Measurements from ENCODE around the gene GAGE10. TPM values are rescaled to one million over a fixed set of nuclear protein-coding genes. Genes with fewer than 3 reads are reported as not detected.
"Not testable (repeated sequence)": the region's sequence is repeated elsewhere in the genome, so short reads cannot be mapped to it uniquely, and the experiment has no call there.

Gene GAGE10
- total RNA-seq, 1 experiment from 2014 or later, result not detected

GRCh38 chrX:49322266-49322665 lies 18.8 kb downstream of the GAGE10 start:
- DNase-seq (ENCODE audit: low read depth), result not testable (repeated sequence)

GRCh38 chrX:49323735-49324134 lies 20.3 kb downstream of the GAGE10 start:
- DNase-seq (ENCODE audit: low read depth), result not testable (repeated sequence)

- DNase-seq (ENCODE audit: low read depth), result not testable (repeated sequence)
Observed at GRCh38 chrX:49330421-49330820, 27.0 kb downstream of the GAGE10 start.

- DNase-seq (ENCODE audit: low read depth), result not testable (repeated sequence)
Observed at GRCh38 chrX:49331282-49331681, 27.8 kb downstream of the GAGE10 start, which contains the start of gene GAGE13. Gene GAGE13 (plus strand): TSS chrX:49331582. CDS start chrX:49332738, 1,156 bp downstream.

- DNase-seq (ENCODE audit: low read depth), result not testable (repeated sequence)
Observed at GRCh38 chrX:49331841-49332240, 28.4 kb downstream of the GAGE10 start.

- not testable (repeated sequence) for DNase-seq (ENCODE audit: low read depth)
Observed at GRCh38 chrX:49341449-49341848, 38.0 kb downstream of the GAGE10 start.

- not testable (repeated sequence) for DNase-seq (ENCODE audit: low read depth)
Observed at GRCh38 chrX:49344496-49345175, 41.2 kb downstream of the GAGE10 start.

- not testable (repeated sequence) for DNase-seq (ENCODE audit: low read depth)
Observed at GRCh38 chrX:49345402-49345801, 42.0 kb downstream of the GAGE10 start.

- DNase-seq (ENCODE audit: low read depth), result not testable (repeated sequence)
Observed at GRCh38 chrX:49346150-49346549, 42.7 kb downstream of the GAGE10 start.

Other genes with a start within 250 kb of the GAGE10 start
- 0.14 TPM in 1 of 2 replicates, not detected in the other for gene CCDC120, start 244.6 kb upstream of the GAGE10 start, total RNA-seq (2014; rRNA removed; shearing (Covaris generic))
- 8.6 and 22.1 TPM in 2 replicates for gene PRAF2, start 229.6 kb upstream of the GAGE10 start, total RNA-seq (2014; rRNA removed; shearing (Covaris generic))
- 40.7 and 45.2 TPM in 2 replicates for gene WDR45, start 223.8 kb upstream of the GAGE10 start, total RNA-seq (2014; rRNA removed; shearing (Covaris generic))
- gene GPKOW, start 179.9 kb upstream of the GAGE10 start, total RNA-seq (2014; rRNA removed; shearing (Covaris generic)), result 27.6 and 30.2 TPM in 2 replicates
- gene MAGIX, start 140.9 kb upstream of the GAGE10 start, total RNA-seq (2014; rRNA removed; shearing (Covaris generic)), result 0.13 TPM in 1 of 2 replicates, not detected in the other
- 126 and 199 TPM in 2 replicates for gene PLP2, start 131.7 kb upstream of the GAGE10 start, total RNA-seq (2014; rRNA removed; shearing (Covaris generic))
- gene PRICKLE3, start 117.3 kb upstream of the GAGE10 start, total RNA-seq (2014; rRNA removed; shearing (Covaris generic)), result 4.3 and 5.6 TPM in 2 replicates
- 0.23 and 0.70 TPM in 2 replicates for gene SYP, start 103.5 kb upstream of the GAGE10 start, total RNA-seq (2014; rRNA removed; shearing (Covaris generic))
- not detected in 2 replicates for gene CACNA1F, start 70.3 kb upstream of the GAGE10 start, total RNA-seq (2014; rRNA removed; shearing (Covaris generic))
- 9.8 and 13.1 TPM in 2 replicates for gene CCDC22, start 68.2 kb upstream of the GAGE10 start, total RNA-seq (2014; rRNA removed; shearing (Covaris generic))
- gene FOXP3, start 38.9 kb upstream of the GAGE10 start, total RNA-seq (2014; rRNA removed; shearing (Covaris generic)), result not detected in 2 replicates
- gene PPP1R3F, start 33.9 kb upstream of the GAGE10 start, total RNA-seq (2014; rRNA removed; shearing (Covaris generic)), result 0.30 and 0.53 TPM in 2 replicates
- gene GAGE12J, start 18.4 kb downstream of the GAGE10 start, total RNA-seq (2014; rRNA removed; shearing (Covaris generic)), result 0.69 TPM in 1 of 2 replicates, not detected in the other
- 9.9 TPM in 1 of 2 replicates, not detected in the other for gene GAGE13, start 27.9 kb downstream of the GAGE10 start, total RNA-seq (2014; rRNA removed; shearing (Covaris generic))
- not detected in 2 replicates for gene GAGE12C, start 228.5 kb downstream of the GAGE10 start, total RNA-seq (2014; rRNA removed; shearing (Covaris generic))
- not detected in 2 replicates for gene GAGE12D, start 238.1 kb downstream of the GAGE10 start, total RNA-seq (2014; rRNA removed; shearing (Covaris generic))
- not detected in 2 replicates for gene GAGE12E, start 247.6 kb downstream of the GAGE10 start, total RNA-seq (2014; rRNA removed; shearing (Covaris generic))